ENCODE data around the gene MAP3K2. TPM values are rescaled to one million over a fixed set of nuclear protein-coding genes. Genes with fewer than 3 reads are reported as not detected.

MAP3K2 gene
- polyA plus RNA-seq, 3 donors, result 16.0 to 86.4 (median 66.3) TPM

GRCh38 chr2:127428057-127428814 is 40.5 kb upstream of the MAP3K2 start:
- no peak overlapping the region for H2AFZ ChIP-seq (ENCODE audit: insufficient read depth, low read depth, low read length, poor library complexity, severe bottlenecking)
- no peaks in the 10 kb centered on the region for H3K9me3 ChIP-seq (replicated peaks in 1 of 2; ENCODE audit: control insufficient read depth in 1 of 2, insufficient read depth in 1 of 2, low read length in 2 of 2)
- intact Hi-C loops (cut with micrococcal nuclease), result loop anchor here (5.0 to 10.0 kb wide), 3 partner anchors 49 to 97 kb away; partner anchors contain the start of gene IWS1 (in 1 of the 2)
- H3K4me2 ChIP-seq (replicated peaks; ENCODE audit: extremely low read depth, low read length, poor library complexity, severe bottlenecking), result no peak overlapping the region
- H3K27me3 ChIP-seq (ENCODE audit: control insufficient read depth in 2 of 2, insufficient read depth in 2 of 2, low read length in 2 of 2), result peaks cover 2 to 9% of the 10 kb centered on the region in 2 donors
- Mint-ChIP-seq H3K36me3 (no peaks in the 10 kb centered on the region), H3K9me3 (peaks cover 0 to 3% (median 0%) of the 10 kb centered on the region in 7 donors), H3K4me3 (no peak overlapping the region), H3K27me3 (ENCODE audit: low read depth in 3 of 3) (peaks cover 11 to 12% (median 11%) of the 10 kb centered on the region in 3 donors), H3K4me1 (peaks cover 8% of the 10 kb centered on the region), H3K27ac (peak overlapping the region in 1 of 7 donors; percentile 54)
- no peak overlapping the region for H3K27ac ChIP-seq (ENCODE audit: low read depth in 1 of 2, low read length in 2 of 2)
- no peaks in the 10 kb centered on the region for H3K36me3 ChIP-seq (replicated peaks in 1 of 2; ENCODE audit: control insufficient read depth in 1 of 2, insufficient read depth in 2 of 2, low read length in 2 of 2)
- H3K79me2 ChIP-seq (ENCODE audit: insufficient read depth, low read length), result no peaks in the 10 kb centered on the region
- 97% methylated on average over 30 of the region's 36 CpGs for WGBS (ENCODE audit: insufficient coverage)
- H4K20me1 ChIP-seq (ENCODE audit: insufficient read depth, low read length), result no peaks in the 10 kb centered on the region
- H3K4me3 ChIP-seq (replicated peaks in 1 of 3; ENCODE audit: low read depth in 2 of 3, low read length in 3 of 3), result no peak overlapping the region
- DNase-seq, result no peak
- TF ChIP-seq CTCF (IDR thresholded peaks at IDR 0.05), result no peak
- H3K4me1 ChIP-seq (ENCODE audit: control insufficient read depth in 1 of 2, insufficient read depth in 2 of 2, low read length in 2 of 2), result peaks cover 4 to 6% of the 10 kb centered on the region in 2 donors
- no peak overlapping the region for H3K9ac ChIP-seq (ENCODE audit: insufficient read depth, low read length, poor library complexity, severe bottlenecking)

GRCh38 chr2:127427376-127428056 is 39.7 kb upstream of the MAP3K2 start:
- intact Hi-C loops (cut with micrococcal nuclease), result loop anchor here (5.0 to 10.0 kb wide), 3 partner anchors 50 to 97 kb away; partner anchors contain the start of gene IWS1 (in 1 of the 2)
- Mint-ChIP-seq H3K36me3 (no peaks in the 10 kb centered on the region), H3K4me1 (peaks cover 11% of the 10 kb centered on the region), H3K27ac (no peak overlapping the region), H3K27me3 (ENCODE audit: low read depth in 3 of 3) (peaks cover 17% of the 10 kb centered on the region in 3 donors), H3K4me3 (no peak overlapping the region), H3K9me3 (peaks cover 0 to 3% (median 0%) of the 10 kb centered on the region in 7 donors)
- 97% methylated on average over 5 of the region's 7 CpGs for WGBS (ENCODE audit: insufficient coverage)
- Histone ChIP-seq H3K79me2 (ENCODE audit: insufficient read depth, low read length) (no peaks in the 10 kb centered on the region), H3K9me3 (replicated peaks in 1 of 2; ENCODE audit: control insufficient read depth in 1 of 2, insufficient read depth in 1 of 2, low read length in 2 of 2) (no peaks in the 10 kb centered on the region), H3K4me2 (replicated peaks; ENCODE audit: extremely low read depth, low read length, poor library complexity, severe bottlenecking) (no peak overlapping the region), H3K4me3 (replicated peaks in 1 of 3; ENCODE audit: low read depth in 2 of 3, low read length in 3 of 3) (no peak overlapping the region), H3K4me1 (ENCODE audit: control insufficient read depth in 1 of 2, insufficient read depth in 2 of 2, low read length in 2 of 2) (peaks cover 11 to 12% of the 10 kb centered on the region in 2 donors), H3K27ac (ENCODE audit: low read depth in 1 of 2, low read length in 2 of 2) (no peak overlapping the region), H4K20me1 (ENCODE audit: insufficient read depth, low read length) (peaks cover under 1% of the 10 kb centered on the region), H3K9ac (ENCODE audit: insufficient read depth, low read length, poor library complexity, severe bottlenecking) (no peak overlapping the region), H2AFZ (ENCODE audit: insufficient read depth, low read depth, low read length, poor library complexity, severe bottlenecking) (no peak overlapping the region), H3K36me3 (replicated peaks in 1 of 2; ENCODE audit: control insufficient read depth in 1 of 2, insufficient read depth in 2 of 2, low read length in 2 of 2) (no peaks in the 10 kb centered on the region), H3K27me3 (ENCODE audit: control insufficient read depth in 2 of 2, insufficient read depth in 2 of 2, low read length in 2 of 2) (peaks cover 4 to 15% of the 10 kb centered on the region in 2 donors)
- TF ChIP-seq CTCF (IDR thresholded peaks at IDR 0.05), result no peak
- no peak for DNase-seq

Measured in CD14-positive monocyte (primary cell).